ENCODE measurements around the gene FKBP5. TPM values are rescaled to one million over a fixed set of nuclear protein-coding genes. Genes with fewer than 3 reads are reported as not detected.
A peak's percentile ranks its signal among the peaks of the same experiment; 100 is the strongest.

Gene FKBP5
- total and polyA plus RNA-seq, 2 of the 4 experiments (the other 2 are of a cell fraction) = 6.8 to 7.0 TPM

DNA sequence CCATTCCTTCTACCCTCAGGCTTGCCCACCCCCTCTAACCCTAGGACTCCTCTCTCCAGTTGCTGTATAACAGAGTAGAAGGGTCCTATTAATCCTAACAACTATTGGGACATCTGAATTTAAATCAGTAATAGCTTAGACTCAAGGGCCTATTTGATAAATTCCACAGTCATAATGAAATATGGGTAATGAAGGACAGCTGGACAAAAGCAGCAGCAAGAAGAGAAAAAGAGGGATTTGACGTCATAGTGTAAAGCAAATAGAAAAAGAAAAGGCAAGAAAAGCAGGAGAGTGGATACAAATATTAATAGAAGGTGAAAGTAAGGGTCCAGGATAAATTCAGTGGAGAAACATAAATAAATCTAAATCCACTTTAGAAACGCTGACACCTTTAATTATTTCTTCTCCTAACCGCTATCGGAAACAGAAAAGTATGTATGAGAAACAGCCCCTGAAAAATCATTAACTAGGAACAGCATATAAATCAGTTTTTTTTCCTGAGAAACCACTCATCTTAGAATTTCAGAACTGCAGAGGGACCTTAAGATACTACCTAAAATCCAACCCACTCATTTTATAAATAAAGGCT, 12.8 kb downstream of the FKBP5 start:
- TF ChIP-seq RAD21 (IDR thresholded peaks at IDR 0.05; ENCODE audit: low read length) = no peak
- TF ChIP-seq USF2 (IDR thresholded peaks at IDR 0.05; ENCODE audit: low read depth, low read length) = no peak
- no peak for TF ChIP-seq SMC3 (IDR thresholded peaks at IDR 0.05; ENCODE audit: low read depth, low read length)
- no peak for TF ChIP-seq CEBPB (IDR thresholded peaks at IDR 0.05; ENCODE audit: low read depth, low read length)
- TF ChIP-seq CHD1 (IDR thresholded peaks at IDR 0.05; ENCODE audit: low read depth, low read length) = no peak
- TF ChIP-seq RCOR1 (IDR thresholded peaks at IDR 0.05; ENCODE audit: insufficient replicate concordance, low read length) = no peak
- TF ChIP-seq MAFK (IDR thresholded peaks at IDR 0.05; ENCODE audit: low read depth, low read length) = no peak
- no peak for TF ChIP-seq RFX5 (IDR thresholded peaks at IDR 0.05; ENCODE audit: low read depth, low read length)
- TF ChIP-seq, protein P1, sequence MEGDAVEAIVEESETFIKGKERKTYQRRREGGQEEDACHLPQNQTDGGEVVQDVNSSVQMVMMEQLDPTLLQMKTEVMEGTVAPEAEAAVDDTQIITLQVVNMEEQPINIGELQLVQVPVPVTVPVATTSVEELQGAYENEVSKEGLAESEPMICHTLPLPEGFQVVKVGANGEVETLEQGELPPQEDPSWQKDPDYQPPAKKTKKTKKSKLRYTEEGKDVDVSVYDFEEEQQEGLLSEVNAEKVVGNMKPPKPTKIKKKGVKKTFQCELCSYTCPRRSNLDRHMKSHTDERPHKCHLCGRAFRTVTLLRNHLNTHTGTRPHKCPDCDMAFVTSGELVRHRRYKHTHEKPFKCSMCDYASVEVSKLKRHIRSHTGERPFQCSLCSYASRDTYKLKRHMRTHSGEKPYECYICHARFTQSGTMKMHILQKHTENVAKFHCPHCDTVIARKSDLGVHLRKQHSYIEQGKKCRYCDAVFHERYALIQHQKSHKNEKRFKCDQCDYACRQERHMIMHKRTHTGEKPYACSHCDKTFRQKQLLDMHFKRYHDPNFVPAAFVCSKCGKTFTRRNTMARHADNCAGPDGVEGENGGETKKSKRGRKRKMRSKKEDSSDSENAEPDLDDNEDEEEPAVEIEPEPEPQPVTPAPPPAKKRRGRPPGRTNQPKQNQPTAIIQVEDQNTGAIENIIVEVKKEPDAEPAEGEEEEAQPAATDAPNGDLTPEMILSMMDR (conservative IDR thresholded peaks at IDR 0.05; ENCODE audit: low read depth, low read length) = no peak
- no peak for TF ChIP-seq ELK1 (IDR thresholded peaks at IDR 0.05; ENCODE audit: borderline replicate concordance, low read depth, low read length)
- TF ChIP-seq MXI1 (IDR thresholded peaks at IDR 0.05; ENCODE audit: borderline replicate concordance, low read depth, low read length) = no peak
- no peak for TF ChIP-seq POLR2A (IDR thresholded peaks at IDR 0.05; ENCODE audit: low read depth, low read length)
- no peak for TF ChIP-seq MAZ (IDR thresholded peaks at IDR 0.05; ENCODE audit: borderline replicate concordance, low read depth, low read length)
- TF ChIP-seq FOS (IDR thresholded peaks at IDR 0.05; ENCODE audit: low read depth, low read length) = no peak
- CTCF ChIA-PET = no interaction called here
- H3K9me3 ChIP-seq (ENCODE audit: control insufficient read depth, insufficient read depth, low read length) = no peaks in the 10 kb centered on the region
- no peak overlapping the region for H3K4me3 ChIP-seq (ENCODE audit: insufficient read depth, low read depth, low read length)
- in situ Hi-C loops (cut with MboI; ENCODE audit: low sequenced_read_pairs) = no loop called here
- H4K8ac ChIP-seq (ENCODE audit: low read depth in 2 of 2, low read length in 2 of 2) = no peak overlapping the region
- peaks cover 4 to 8% of the 10 kb centered on the region in 2 experiments; a peak in 3 of 4 replicates for H3K79me1 ChIP-seq (ENCODE audit: low read depth in 1 of 2, low read length in 2 of 2)
- no TSS peak for BruUV-seq (replicated peaks)
- no peaks in the 10 kb centered on the region for H3K27me3 ChIP-seq (ENCODE audit: control insufficient read depth, insufficient read depth, low read length)
- no peak overlapping the region for H3K27ac ChIP-seq (ENCODE audit: insufficient read depth, low read length)
- H3K23ac ChIP-seq (ENCODE audit: low read depth, low read length) = no peak overlapping the region
- intact Hi-C loops (cut with micrococcal nuclease) = no loop called here
- H3K14ac ChIP-seq (replicated peaks; ENCODE audit: low read depth, low read length) = no peak overlapping the region
- POLR2A ChIA-PET (ENCODE audit: unreplicated experiment) = no interaction called here
- H2BK5ac ChIP-seq (ENCODE audit: low read depth, low read length, poor library complexity, severe bottlenecking) = no peak overlapping the region
- no CpG with 5 or more reads among the region's 4 CpGs for WGBS, 2 experiments (ENCODE audit: extremely low coverage in 2 of 2, insufficient read length in 1 of 2)
- peak overlapping the region; percentile 34; the same call in 1 of the 2 replicates for H4K5ac ChIP-seq (ENCODE audit: low read depth, low read length)
- H4K20me1 ChIP-seq (ENCODE audit: insufficient read depth, low read length) = no peaks in the 10 kb centered on the region
- ATAC-seq (ENCODE audit: low read depth) = no peak
- H3K36me3 ChIP-seq (ENCODE audit: control insufficient read depth, insufficient read depth, low read length) = no peaks in the 10 kb centered on the region
- dilution Hi-C loops (cut with HindIII; ENCODE audit: low sequenced_read_pairs, unreplicated experiment) = no loop called here
- H3K9me1 ChIP-seq (ENCODE audit: insufficient read depth, low read length) = peaks cover 4% of the 10 kb centered on the region; the same call in 1 of the 2 replicates
- H2AK9ac ChIP-seq (replicated peaks; ENCODE audit: low read depth, low read length, poor library complexity) = no peak overlapping the region
- H2BK20ac ChIP-seq (ENCODE audit: low read depth, low read length) = no peak overlapping the region
- no peak overlapping the region for H2BK15ac ChIP-seq (ENCODE audit: low read depth, low read length)
- H3K9ac ChIP-seq (ENCODE audit: low read depth, low read length) = no peak overlapping the region
- no peak overlapping the region for H3K56ac ChIP-seq (ENCODE audit: extremely low read depth, insufficient read depth, low read length)
- no peak overlapping the region for H3K4ac ChIP-seq (ENCODE audit: low read depth, low read length)
- H3K4me2 ChIP-seq (ENCODE audit: low read depth, low read length) = no peak overlapping the region
- no peak overlapping the region for H4K91ac ChIP-seq (ENCODE audit: insufficient read depth, low read depth, low read length)
- no peak overlapping the region for H2BK120ac ChIP-seq (ENCODE audit: low read depth, low read length)
- DNase-seq = no peak
- H2AFZ ChIP-seq (replicated peaks; ENCODE audit: low read length, poor library complexity) = no peak overlapping the region
- H3K4me1 ChIP-seq (ENCODE audit: control insufficient read depth, insufficient read depth, low read length) = peaks cover 3% of the 10 kb centered on the region
- H2AK5ac ChIP-seq (ENCODE audit: low read depth, low read length) = no peak overlapping the region
- H3K18ac ChIP-seq (ENCODE audit: low read depth, low read length) = no peak overlapping the region
